Activated CD4-positive, alpha-beta T cell treated with anti-CD3 and anti-CD28 coated beads, Interleukin-2, amount 50 U/mL, for 24 hours (primary cell): ENCODE data around the gene ANAPC7.
"Not testable (repeated sequence)": the region's sequence is repeated elsewhere in the genome, so short reads cannot be mapped to it uniquely, and the experiment has no call there.

Experiments
- DNase-seq, 2 donors: peaks; one replicate each; pipeline ENCODE4 v3.0.0-alpha.2; 2020; ENCODE audit warnings: low read depth in 1 of 2, low spot score in 1 of 2

ANAPC7 gene

GRCh38 chr12:110348431-110349059, 55.0 kb downstream of the ANAPC7 start:
- no peak for DNase-seq

- DNase-seq: no peak
These were observed 55.7 kb downstream of the ANAPC7 start for GRCh38 chr12:110347767-110348166.

- DNase-seq: no peak
These were observed 57.5 kb downstream of the ANAPC7 start for GRCh38 chr12:110345963-110346362.

DNA sequence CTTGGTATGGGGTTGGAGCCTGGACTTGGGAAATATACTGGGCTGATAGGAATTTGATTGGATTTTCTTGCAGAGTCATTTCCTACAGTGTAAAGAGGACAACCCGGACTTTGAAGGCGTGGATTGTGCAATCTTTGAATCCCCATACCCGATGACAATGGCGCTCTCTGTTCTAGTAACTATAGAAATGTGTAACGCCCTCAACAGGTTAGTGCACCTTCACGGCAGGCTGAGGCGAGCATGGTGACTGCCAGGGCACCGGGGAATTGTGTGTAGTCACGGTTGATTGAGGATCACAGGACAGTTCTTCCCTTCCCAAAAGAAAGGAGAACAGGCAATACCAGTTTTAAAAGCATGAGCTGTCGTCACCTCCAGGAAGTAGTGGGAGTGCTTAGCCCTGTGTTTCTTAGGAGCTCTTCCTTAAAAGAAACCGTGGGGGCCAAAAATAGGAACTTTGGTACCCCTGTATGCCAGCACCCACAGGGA, 58.3 kb downstream of the ANAPC7 start:
- no peak for DNase-seq

DNA sequence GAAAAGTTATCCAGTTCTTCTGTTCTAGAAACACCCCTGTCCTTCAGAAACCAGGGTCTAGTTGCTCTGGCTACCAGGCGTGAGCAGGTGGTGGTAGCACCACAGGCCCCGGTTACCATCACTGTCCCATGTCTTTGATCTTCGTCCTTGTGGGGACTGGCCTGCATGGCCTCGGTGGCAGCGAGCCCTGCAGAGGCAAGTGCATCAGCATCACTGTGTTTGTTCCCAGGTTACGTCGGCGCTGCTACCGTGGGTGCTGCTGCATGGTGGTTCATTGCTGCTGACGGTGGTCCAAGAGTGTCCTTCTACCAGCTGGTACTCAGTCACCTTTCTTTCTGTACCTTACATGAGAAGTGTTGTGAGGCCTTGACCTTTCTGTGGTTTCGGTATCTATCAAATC, 58.9 kb downstream of the ANAPC7 start:
- DNase-seq: no peak

DNA sequence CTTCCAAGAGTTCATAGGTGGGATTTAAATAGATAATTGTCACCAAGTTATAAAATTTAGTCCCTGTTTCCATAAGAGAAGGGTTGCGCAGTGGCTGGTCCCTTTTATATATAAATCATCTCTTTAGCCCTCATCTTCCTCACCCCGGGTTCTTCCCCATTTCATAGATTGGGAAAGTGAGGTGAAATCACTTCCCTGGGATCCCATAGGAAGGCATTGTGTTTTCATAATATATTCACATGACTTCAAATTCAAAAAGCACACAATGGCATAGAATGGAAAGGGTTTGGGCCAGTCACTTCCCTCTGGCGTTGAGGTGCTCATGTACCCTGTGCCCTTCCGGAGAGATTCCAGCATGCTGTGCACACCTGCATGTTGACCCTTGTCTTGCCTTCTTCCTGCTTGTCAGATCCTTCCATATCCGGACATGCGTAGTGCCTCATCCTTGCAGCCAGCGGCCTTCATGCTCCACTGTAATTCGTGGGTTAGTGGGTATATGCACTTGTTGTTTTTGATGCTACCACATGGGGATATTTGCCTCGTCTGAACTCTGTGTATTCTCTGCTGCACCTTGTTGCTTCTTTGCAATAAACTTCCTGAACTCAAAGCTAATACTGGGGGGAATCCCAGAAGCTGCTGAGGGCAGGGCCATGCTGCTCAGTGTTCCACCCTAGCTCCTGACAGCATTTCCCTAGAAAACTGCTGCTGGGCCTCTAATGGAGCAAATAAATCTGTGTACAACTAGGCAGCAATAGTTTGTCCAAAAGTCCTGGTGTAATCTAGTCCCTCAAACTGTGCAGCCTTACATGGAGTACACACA, 59.6 kb downstream of the ANAPC7 start:
- no peak for DNase-seq

- DNase-seq: no peak
These were observed 60.4 kb downstream of the ANAPC7 start for GRCh38 chr12:110343114-110343513.

GRCh38 chr12:110342157-110342556, 61.4 kb downstream of the ANAPC7 start:
- no peak for DNase-seq

- no peak for DNase-seq
These were observed 62.8 kb downstream of the ANAPC7 start for GRCh38 chr12:110340706-110341105.

DNA sequence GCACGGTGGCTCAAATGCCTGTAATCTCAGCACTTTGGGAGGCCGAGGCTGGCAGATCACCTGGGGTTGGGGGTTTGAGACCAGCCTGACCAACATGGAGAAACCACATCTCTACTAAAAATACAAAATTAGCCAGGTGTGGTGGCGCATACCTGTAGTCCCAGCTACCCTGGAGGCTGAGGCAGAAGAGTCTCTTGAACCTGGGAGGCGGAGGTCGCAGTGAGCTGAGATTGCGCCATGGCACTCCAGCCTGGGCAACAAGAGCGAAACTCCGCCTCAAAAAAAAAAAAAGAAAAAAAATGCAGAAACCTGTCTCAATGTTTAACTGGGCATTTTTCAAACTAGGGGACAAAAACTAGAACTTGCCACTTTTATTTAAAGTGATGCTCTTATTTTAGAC, 63.2 kb downstream of the ANAPC7 start:
- DNase-seq: not testable (repeated sequence)

- no peak for DNase-seq
These were observed 64.1 kb downstream of the ANAPC7 start for GRCh38 chr12:110339184-110339952.

DNA sequence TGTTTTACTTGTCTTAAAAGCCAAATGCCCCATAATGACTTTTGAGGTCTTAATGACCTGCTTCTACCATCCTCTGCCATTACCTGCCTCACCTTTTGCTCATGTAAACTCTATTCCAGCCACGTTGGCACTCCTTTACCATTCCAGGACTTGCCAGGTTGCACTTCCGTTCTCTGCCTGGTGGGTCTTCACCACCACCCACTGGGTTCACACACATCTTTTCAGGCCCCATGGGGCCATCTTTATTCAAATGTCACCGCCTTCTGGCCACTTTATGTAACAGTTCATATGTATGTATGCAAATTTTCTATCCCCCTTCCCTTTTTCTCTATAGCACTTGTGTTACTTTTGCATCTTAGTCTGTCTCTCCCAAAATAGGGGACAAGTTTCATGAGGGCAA, 64.8 kb downstream of the ANAPC7 start:
- no peak for DNase-seq

- no peak for DNase-seq
These were observed 65.4 kb downstream of the ANAPC7 start for GRCh38 chr12:110337912-110338710.

GRCh38 chr12:110335481-110336045, 67.9 kb downstream of the ANAPC7 start:
- no peak for DNase-seq

DNA sequence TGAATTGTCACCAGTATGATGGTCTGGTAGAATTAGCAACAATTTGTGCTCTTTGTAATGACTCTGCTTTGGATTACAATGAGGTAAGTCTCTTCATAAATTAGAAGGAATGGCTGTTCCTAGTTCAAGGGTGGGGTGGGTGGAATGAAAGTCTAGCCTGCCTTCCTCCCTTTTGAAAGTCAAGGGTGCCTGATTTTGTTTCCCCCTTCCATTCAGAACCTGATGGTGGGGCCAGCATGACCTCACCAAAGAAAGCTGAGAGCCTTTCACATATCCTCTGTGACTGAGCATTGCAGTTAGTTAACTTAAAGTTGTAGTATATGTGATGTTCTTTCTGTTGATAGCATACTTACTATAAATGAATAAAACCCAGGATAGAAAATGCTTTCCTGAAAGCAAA, 70.3 kb downstream of the ANAPC7 start:
- no peak for DNase-seq

DNA sequence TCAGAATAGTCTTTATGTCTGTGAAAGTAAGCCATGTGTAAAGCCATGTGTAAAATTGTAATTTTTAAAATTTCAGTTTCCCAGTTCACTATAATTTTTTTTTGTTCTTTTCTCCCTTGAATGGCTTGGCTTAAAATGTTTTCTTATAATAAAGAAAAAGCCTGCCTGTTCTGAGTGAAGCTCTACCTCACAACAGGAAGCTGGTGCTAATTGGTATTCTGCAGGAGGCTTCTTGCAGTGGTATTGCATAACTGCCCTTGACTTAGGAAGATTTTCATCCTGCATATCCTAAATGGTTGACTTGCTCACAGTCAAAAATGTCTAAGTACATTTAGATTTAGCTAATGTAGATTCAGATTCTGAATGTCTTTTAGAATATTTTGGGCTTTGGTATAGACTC, 73.0 kb downstream of the ANAPC7 start:
- no peak for DNase-seq

GRCh38 chr12:110330124-110330523, 73.4 kb downstream of the ANAPC7 start:
- DNase-seq: no peak

GRCh38 chr12:110329710-110330109, 73.8 kb downstream of the ANAPC7 start:
- DNase-seq: no peak
